ENCODE measurements around the gene AKR7A3.

AKR7A3 gene

DNA sequence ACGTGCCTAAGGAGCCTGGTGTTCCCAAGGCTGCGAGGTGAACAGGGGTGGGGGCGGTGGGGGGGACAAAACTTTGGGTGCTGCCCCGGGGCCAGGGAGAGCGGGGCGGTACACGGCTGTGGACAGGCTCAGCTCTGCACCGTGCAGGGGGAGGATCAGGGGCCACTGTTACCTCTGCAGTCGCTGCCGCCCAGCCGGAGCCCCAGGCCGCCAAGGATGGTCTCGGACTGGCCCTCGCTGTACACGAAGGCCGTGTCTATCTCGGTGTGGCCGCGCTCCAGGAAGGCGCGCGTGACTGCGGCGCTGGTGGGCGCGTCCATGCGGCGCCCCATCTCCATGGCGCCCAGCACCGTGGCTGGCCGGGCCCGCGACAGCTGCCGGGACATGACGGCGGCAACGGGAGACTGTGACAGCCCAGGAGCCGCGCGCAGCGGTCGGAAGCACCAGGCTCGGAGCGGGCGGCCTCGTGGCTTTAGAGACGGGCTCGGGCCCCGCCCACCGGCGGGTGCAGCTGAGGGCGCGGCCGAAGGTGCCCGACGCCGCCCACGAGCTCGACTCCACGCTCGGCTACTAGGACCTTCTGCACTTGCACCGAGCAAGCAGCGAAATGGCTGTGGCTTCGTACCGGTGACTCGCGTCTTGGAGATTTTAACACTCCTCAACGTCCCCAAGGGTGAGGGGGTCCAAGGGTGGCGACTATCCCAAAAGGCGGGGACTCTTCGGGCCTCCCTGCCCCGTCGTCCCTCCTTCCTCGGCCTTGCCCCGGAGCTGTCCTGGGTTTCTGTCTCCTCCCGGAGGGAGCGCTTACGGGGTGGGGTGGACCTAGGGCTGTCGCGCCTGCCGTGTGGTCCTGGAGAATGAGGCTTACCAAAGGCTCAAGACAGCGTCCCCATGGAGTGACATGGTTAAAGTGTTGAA is at the start of gene AKR7A3:
AKR7A3 (minus strand) TSS at position 447 of the 918 bp plus-strand sequence; CDS start at position 386, 61 bp downstream.
- peak; percentile 36 to 57 for DNase-seq (ENCODE audit: low read depth in 2 of 2)

DNA sequence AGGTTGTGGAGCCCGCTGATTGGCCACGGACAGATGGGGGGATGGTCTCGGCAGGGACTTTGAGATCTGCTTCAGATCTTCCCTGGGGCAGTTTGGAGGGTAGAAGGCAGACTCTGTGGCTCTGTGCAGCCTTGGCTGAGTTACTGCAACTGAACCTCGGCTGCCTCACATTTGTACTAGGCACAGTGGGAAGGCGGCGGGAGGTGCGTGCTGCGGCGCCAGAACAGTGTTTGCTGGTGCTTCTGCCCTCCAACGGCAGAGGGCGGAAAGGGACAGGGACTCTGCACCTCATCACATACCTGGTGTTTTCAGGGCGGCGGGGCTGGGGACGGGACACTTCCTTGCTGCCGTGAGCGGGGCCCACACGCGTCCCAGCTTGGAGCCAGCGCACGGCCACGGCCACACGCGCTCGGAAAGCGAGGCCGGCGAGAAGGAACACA is 49.8 kb upstream of the AKR7A3 start:
- no peak for DNase-seq (ENCODE audit: low read depth in 2 of 2)

DNA sequence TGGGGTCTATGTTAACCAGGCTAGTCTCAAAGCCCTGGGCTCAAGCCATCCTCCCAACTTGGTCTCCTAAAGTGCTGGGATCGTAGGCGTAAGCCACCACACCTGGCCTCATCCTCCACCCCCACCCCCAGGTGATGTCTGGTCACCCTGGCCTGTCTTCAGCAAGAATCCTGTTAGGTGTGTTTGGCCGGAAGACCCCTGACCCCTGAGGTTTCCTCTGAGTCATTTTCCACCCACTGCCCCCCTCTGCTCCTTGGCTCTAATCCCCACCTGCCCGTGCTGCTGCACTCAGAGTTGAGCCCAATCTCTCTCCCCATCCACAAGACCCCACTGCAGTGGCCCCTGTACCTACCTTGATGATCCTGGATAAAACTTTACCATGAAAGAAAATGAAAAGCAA is 48.7 kb upstream of the AKR7A3 start:
- no peak for DNase-seq (ENCODE audit: low read depth in 2 of 2)

DNA sequence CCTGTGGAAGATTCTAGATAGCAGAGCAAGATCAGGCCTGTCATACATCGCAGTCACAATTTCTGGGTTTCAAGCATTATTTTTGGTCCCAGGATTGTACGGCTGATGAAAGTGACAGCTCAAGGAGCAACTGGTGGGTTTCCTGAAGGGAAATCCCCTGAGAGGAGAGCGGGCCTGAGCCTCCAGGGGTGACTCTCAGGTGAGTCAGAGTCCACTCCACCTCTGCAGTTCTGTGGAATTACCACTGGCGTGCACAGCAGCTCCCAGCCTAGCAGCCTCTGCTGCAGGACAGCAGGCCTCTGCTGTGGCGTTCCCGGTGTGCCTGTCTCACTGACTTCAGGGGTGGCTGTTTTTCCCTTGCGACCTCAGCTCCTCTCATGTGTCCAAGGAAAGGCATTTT is 48.0 kb upstream of the AKR7A3 start:
- peak; percentile 7 to 28 for DNase-seq (ENCODE audit: low read depth in 2 of 2)

DNA sequence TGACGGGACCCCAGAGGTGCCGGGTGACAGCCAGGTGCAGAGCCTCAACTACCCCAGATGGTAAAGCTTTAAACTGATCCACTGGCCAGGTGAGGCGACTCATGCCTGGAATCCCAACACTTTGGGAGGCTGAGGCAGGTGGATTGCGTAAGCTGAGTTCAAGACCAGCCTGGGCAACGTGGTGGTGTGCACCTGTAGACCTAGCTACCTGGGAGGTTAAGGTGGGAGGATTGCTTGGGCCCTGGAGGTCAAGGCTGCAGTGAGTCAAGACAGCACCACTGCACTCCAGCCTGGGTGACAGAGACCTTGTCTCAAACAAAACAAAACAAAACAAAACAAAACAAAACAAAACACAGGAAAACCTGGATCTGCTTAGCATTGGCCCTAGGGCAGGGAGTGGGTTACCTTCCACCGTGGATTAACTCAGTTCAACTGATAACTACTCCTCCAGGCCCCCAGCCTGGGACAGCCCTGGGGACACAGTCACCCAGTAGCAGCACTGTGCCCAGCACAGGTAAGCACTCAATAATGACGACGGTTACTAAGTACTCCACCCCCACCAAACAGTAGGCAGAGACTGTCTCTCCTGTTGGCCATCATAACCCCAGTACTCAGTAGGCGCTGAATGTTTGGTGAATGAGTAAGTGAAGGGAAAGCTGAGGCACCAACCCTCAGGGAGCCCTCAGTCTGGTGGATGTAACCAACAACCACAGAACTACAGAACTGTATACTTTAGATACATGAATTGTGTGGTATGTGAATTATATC is 45.2 kb upstream of the AKR7A3 start:
- DNase-seq (ENCODE audit: low read depth in 2 of 2) = no peak

DNA sequence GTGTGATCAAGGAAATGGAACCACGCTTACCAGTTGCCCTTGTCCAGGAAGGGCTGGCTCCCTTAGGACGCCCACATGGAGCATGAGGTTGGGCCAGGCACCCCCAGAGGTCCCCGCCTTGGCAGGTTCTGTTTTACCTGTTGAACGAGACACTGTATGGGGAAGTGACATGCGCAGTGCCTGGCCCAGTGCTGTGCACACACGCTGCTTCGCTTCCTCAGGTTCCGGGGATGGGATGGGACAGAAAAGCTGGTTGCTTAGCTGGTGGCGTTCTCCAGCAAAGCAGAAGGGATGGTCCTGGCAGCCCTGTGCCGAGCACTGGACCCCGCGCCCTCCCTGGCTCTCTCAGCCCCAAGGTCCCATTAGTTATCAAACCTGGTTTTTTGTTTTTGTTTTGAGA is 44.3 kb upstream of the AKR7A3 start:
- DNase-seq (ENCODE audit: low read depth in 2 of 2) = no peak

DNA sequence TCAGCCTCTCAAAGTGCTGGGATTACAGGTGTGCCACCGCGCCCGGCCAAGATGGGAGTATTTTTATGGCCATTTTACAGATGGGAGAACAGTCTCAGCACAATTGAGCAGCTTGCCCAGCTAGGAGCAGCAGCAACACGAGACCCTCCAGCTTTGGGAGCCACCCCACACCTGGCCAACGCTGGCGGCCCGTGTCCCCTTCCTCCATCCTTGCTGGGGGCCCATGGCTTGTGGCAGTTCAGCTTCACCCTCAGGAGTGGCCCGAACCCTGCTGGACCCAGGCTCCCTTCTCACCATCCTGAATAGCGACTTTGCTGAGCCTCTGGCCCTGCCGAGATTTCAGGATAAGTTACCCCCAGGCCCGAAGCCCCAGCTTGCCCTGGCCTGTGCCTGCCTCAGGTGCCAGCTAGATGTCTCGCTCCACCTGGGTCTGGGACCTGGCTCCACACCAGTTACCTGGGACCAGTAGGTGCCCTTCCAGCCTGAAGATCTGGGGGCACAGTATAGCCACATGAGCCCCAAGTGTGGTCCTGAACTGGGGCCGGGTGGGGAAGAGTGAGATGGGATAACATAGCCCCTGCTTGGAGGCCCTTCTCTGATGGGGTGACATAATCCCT is 42.8 kb upstream of the AKR7A3 start:
- no peak for DNase-seq (ENCODE audit: low read depth in 2 of 2)

DNA sequence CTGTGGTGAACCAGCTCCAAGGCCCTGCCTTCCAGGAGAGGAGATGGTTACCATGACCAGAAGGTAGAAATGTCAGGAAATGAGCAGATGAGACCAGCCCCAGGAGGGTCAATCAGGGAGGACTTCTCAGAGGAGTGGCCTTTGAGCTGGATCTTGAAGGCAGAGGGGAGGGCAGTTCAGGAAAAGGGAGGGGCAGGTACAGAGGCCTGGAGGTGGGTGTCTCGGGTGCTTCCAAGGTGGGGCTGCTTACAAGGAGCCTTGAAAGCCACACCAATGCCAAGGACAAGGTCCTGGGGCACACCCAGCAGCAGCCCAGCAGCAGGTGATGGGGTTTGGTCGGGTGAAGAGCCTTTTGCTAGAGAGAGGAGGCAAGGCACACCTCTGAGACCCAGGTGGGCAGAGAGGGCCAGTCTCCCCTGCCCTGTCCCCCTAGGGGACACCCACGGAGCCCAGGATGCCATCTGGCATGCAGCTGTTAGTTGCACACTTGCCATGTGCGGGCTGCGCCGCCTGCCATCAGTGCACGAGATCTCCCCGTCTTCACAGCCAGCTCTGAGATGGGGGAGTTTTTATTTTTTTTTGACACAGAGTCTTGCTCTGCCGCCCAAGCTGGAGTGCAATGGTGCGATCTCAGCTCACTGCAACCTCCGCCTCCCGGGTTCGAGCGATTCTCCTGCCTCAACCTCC is 42.0 kb upstream of the AKR7A3 start:
- no peak for DNase-seq (ENCODE audit: low read depth in 2 of 2)

DNA sequence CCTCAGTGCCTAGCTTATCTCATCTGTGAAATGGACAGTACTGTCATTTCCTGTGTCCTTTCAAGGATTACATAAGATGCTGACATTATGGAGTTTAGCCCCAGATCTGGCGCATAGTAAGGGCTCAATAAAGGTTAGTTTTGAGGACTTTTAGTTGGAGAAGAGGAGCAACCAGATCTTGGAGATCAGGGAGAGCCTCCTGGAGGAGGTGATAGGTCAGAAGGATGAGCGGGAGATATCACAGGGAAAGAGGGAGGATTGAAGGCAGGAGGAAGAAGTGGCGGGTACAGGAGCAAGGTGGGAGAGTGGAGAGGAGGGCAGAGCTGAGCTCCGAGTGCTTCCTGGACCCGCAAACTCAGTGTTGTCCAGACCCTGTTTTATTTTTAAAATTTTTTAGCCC is 41.0 kb upstream of the AKR7A3 start:
- no peak for DNase-seq (ENCODE audit: low read depth in 2 of 2)

DNA sequence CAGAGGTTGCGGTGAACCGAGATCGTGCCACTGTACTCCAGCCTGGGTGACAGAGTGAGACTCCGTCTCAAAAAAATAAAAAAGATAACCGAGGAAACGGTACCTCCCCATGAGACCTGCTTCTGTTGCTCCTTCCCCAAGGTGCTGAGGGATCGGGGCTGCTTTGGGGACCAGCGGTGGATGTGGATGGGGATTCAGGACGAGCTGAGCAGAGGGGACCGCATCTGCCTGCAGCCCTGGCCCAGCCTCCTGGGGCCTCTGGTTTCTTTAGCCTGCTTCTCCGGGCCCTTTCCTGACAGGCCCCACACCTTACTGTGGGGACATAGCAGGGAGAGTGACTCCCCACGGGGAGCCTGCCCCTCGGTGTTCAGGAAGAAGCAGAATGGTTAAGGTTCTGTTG is 40.6 kb upstream of the AKR7A3 start:
- no peak for DNase-seq (ENCODE audit: low read depth in 2 of 2)

DNA sequence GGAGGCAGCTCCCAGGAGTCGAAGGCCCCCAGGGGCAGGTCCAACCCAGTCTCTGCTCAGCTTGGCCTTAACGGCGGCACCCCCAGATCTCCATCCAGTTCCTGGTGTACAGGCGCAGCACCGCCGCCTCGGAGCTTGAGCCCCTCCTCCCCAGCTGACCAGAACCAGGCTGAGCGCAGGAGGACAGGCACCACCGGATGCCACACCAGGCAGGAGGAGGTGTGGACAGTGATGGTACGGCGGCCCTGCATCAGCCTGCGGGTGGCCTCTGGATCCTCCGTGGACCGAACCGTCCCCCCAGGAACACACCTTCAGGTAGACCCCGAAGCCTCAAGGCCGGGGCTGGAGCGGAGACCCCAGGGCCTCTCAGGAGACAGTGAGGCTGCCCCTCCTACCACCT is 39.9 kb upstream of the AKR7A3 start:
- DNase-seq (ENCODE audit: low read depth in 2 of 2) = no peak

DNA sequence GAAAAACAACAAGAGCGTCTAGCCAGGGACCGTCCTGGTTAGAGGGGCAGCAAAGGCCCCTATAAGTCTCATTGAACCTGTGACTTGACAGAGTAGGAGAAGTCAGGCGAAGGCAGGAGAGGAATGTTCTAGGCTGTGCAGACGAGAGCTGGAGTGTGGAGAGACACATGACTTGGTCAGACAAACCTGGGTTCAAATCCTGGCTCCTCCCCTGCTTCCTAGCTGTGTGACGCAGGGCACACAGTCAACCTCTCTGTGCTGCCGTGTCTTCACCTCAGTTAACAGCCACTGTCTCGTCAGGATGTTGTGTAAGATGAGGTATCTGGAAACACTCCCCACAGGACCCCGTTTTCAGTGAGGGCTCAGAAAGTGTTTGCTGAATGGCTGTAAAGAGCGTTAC is 39.2 kb upstream of the AKR7A3 start:
- DNase-seq (ENCODE audit: low read depth in 2 of 2) = no peak

DNA sequence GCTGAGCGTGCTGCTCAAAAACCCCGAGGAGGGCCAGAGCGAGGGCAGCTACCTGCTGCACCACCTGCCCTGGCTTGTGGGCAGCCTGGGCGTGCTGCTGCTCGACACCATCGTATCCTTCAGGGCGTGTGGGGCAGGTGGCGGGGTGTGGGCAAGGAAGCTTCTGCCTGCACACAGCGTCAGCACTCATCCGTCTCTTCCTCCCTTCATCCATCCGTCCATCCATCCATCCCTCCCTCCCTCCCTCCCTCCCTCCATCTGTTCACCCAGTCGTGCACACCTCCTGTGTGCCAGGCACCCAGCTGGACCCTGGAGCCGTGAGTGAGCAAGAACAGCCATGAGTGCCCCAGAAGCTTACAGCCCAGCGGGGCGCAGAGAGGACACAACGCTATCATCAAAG is 38.7 kb upstream of the AKR7A3 start:
- no peak for DNase-seq (ENCODE audit: low read depth in 2 of 2)

DNA sequence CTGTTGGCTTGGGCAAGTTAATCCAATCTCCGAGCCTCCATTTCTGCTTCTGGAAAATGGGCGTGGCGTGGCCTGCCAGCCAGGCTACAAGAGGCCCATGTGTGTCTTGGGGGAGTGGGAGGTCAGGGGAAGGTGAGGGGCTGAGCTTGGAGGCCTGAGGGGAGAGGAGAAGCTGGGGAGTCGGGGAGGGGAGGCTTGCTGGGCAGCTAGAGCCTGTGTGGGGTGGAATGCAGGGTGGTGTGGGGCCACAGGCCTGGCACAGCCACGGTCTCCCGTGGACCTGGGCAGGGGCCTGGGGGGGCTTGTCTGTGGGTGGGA is 38.1 kb upstream of the AKR7A3 start:
- DNase-seq (ENCODE audit: low read depth in 2 of 2) = no peak

DNA sequence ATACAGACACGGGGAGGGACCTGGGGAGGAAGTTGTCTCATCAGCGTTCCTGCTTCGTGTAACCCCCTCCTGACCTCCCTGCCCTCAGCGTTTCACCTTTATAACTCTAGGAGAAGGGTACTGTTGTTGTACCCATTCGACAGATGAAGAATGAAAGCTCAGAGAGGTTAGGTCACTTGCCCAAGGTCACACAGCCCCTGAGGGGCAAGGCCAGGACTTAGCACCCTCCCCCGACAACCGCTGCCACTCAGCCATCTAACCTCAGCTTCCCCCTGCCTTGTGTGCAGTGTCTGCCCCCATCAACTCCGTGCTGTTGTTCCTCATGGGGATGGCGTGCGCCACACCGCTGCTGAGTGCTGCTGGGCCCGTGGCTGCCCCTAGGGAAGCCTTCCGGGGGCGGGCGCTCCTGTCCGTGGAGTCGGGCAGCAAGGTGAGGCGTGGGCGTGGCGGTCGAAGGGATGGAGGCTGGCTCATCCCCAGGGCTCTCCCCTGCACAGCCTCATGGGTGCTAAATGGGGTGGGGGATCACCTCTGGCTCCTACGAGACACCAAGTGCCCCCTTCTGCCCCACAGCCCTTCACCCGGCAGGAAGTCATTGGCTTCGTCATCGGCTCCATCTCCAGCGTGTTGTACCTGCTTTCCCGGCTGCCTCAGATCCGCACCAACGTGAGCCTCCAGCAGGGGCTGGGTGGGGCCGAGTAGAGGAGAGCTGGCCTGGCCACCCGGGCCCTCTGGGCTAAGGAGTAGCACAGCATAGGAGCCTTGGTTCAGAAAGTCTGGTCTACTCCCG is 37.6 kb upstream of the AKR7A3 start:
- DNase-seq (ENCODE audit: low read depth in 2 of 2) = no peak

DNA sequence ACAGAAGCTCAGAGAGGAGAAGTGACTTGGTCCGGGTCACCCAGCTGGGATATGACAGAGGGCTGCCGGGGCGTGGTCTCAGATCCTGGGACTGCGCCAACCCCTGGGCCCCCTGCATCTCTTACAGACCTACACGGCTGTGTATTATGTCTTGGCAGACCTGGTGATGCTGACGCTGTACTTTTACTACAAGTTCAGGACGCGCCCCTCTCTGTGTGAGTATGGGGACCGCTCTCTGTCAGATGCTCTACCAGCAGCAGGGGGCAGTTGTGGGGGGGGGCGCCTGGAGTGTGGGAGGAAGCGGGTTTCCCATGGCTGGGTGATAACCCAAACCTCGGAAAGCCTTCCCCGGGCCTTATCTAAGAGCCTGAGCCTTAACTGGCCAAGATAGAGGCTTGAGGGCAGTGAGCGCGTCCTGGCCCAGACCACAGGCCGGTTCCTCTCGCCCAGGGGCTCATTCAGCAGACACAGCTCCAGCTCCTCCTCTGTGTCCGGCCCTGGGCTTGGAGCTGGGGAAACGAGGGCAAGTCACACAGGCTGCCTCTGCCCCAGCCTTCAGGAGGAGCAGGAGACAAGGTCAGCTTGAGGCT is 36.9 kb upstream of the AKR7A3 start:
- no peak for DNase-seq (ENCODE audit: low read depth in 2 of 2)

DNA sequence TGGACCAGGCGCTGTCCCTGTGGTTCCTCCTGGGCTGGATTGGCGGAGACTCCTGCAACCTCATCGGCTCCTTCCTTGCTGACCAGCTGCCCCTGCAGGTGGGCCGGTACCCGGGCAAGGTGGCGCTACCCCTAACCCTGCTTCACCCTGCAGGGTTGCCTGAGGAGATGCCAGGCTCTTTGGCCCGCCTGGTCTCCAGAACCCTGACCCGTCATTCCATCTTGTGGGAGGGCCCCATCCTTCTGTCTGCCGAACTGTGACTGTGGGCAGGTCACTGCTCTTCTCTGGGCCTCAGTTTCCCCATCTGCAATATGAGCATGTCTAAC is 36.1 kb upstream of the AKR7A3 start:
- no peak for DNase-seq (ENCODE audit: low read depth in 2 of 2)

DNA sequence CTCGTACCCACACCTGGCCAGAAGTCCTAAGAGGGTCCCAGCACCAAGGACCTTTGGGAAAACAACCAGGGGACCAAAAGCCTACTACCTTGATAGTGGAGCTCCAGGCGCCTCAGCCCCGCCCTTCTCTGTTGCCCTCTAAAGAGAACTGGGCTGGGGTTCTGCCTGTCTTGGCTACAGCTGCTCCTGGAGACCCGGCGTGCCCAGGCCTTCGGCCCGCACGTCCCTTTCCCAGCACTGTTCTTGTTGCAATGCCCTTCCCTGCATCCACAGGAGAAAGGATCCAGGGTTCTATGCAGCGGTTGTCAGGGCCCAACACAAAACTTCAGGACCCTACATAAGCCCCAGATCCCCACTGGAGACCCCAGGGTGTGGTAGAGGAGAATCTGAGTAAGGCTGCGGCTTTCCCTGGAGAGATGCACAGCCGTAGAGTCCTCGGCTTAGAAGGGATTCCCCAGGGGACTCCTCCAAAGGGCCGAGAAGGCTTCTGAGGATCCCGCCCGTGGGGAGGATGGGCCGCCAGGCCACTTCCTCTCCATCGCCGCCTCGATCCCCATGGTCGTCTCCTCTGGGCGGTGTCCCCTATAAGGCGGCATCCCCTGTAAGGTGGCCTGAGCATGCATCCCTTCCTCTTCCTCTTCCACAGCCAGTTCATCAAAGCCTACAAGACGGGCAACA is 35.6 kb upstream of the AKR7A3 start:
- no peak for DNase-seq (ENCODE audit: low read depth in 2 of 2)

DNA sequence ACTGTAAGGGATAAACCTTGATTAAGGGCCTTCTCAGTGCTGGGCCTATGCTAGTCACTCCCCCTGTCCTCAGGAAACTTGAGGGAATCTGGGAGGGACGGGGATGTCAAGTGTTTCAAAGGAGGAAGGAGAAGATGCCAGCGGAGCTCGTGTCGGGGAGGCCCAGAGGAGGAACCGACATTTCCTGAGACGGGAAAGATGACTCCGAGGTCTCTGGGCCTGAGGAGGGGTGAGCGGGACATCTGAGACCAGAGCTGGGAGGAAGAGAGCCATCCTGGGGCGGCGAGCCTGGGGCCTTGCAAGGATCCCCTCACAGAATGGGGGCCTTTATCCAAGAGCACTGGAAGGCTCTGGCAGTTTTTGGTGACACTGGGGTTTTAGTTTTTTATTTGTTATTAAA is 33.9 kb upstream of the AKR7A3 start:
- no peak for DNase-seq (ENCODE audit: low read depth in 2 of 2)

DNA sequence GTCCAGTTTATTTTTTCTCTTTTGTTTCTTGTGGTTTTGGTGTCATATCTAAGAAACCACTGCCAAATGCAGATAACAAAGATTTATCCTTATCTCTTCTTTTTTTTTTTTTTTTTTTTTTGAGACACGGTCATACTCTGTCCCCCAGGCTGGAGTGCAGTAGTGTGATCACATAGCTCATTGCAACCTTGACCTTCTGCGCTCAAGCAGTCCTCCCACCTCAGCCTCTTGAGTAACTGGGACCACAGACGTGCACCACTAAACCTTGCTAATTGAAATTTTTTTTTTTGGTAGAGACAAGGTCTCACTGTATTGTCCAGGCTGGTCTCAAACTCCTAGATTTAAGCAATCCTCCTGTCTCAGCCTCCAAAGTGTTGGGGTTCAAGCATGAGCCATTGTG is 32.5 kb upstream of the AKR7A3 start:
- no peak for DNase-seq (ENCODE audit: low read depth in 2 of 2)

DNA sequence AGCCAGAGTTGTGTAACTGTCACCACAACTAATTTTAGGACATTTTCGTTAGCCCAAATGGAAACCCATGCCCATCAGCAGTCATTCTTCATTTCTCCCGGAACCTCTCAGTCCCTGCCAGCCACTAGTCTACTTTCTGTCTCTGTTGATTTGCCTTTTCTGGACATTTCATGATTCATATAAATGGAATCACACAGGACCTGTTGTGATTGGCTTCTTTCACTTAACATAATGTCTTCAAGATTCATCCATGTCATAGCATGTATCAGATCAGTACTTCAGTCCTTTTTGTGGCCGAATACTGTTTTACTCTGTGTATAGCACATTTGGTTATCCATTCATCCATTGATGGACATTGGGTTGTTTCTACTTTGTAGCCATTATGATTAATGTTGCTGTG is 30.6 kb upstream of the AKR7A3 start:
- DNase-seq (ENCODE audit: low read depth in 2 of 2) = no peak

All from stimulated activated CD4-positive, alpha-beta T cell treated with anti-CD3 and anti-CD28 coated beads, Interleukin-1b, Interleukin-23, amount 100 ng/mL, for 4 hours (primary cell).